LNCaP clone FGC (cell line): ENCODE results near the gene ITGA11.

ENCODE experiments used
- DNase-seq: peaks from one replicate; pipeline ENCODE4 v3.0.0-alpha.2; 2011; ENCODE audit warnings: low read depth
- H3K4me3 ChIP-seq: 2 replicates; pipeline ENCODE4 v1.5.1; 2011; ENCODE audit warnings: mild to moderate bottlenecking, low read depth, low read length, control low read depth
- TF ChIP-seq, protein P1 (sequence below): IDR thresholded peaks from 2 replicates; pipeline ENCODE4 v1.5.1; 2012; ENCODE audit warnings: mild to moderate bottlenecking; ENCODE audit not compliant: control insufficient read depth, insufficient read depth; ENCODE audit errors: extremely low read depth

ITGA11 gene

DNA sequence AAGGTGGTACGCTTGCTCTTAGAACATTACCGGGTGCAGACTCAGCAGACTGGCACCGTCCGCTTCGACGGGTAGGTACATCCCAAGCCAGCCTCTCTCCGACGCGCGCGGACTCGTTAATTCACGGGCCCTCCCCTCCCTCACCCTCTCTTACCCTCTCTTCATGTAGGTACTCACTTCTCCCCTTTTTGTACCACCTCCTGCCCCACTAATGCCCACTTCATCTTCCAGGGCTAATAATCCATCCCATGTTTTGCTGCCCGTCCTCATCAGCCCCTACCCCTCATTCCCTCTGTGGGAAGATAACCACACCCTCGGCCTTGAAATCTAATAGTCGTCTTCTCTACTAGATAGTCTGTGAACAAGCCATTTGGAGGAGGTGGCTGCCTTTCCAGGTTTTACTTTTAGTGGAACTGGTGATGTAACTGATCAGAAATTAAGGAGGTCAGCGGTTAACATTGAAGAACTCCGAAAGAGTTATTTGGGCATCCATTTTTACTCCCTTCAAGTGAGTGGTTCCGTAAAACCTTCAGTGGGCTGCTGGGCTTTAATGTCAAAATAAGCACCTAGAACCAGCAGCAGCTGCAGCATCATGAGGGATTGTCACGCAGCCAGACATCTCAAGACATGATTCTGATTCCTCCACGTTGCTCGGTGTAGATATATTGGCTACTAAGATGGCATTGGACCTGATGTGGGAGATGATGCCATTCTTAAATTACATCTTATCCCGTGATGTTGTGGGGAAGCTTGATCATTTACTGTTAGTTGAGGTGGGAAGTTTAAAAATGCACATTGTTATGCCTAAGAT is 153.2 kb downstream of the ITGA11 start:
- DNase-seq: no peak
- H3K4me3 ChIP-seq: peak overlapping the region; percentile 89
- TF ChIP-seq, protein P1, sequence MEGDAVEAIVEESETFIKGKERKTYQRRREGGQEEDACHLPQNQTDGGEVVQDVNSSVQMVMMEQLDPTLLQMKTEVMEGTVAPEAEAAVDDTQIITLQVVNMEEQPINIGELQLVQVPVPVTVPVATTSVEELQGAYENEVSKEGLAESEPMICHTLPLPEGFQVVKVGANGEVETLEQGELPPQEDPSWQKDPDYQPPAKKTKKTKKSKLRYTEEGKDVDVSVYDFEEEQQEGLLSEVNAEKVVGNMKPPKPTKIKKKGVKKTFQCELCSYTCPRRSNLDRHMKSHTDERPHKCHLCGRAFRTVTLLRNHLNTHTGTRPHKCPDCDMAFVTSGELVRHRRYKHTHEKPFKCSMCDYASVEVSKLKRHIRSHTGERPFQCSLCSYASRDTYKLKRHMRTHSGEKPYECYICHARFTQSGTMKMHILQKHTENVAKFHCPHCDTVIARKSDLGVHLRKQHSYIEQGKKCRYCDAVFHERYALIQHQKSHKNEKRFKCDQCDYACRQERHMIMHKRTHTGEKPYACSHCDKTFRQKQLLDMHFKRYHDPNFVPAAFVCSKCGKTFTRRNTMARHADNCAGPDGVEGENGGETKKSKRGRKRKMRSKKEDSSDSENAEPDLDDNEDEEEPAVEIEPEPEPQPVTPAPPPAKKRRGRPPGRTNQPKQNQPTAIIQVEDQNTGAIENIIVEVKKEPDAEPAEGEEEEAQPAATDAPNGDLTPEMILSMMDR: no peak

DNA sequence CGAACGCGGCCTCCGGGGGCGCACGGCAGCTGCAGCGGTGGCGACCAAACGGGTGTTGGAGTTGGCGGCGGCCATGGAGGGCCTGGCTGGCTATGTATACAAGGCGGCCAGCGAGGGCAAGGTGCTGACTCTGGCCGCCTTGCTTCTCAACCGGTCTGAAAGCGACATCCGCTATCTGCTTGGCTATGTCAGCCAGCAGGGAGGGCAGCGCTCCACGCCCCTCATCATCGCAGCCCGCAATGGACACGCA is 153.7 kb downstream of the ITGA11 start:
- TF ChIP-seq, protein P1: peak; percentile 35
- H3K4me3 ChIP-seq: peak overlapping the region; percentile 89
- no peak for DNase-seq

DNA sequence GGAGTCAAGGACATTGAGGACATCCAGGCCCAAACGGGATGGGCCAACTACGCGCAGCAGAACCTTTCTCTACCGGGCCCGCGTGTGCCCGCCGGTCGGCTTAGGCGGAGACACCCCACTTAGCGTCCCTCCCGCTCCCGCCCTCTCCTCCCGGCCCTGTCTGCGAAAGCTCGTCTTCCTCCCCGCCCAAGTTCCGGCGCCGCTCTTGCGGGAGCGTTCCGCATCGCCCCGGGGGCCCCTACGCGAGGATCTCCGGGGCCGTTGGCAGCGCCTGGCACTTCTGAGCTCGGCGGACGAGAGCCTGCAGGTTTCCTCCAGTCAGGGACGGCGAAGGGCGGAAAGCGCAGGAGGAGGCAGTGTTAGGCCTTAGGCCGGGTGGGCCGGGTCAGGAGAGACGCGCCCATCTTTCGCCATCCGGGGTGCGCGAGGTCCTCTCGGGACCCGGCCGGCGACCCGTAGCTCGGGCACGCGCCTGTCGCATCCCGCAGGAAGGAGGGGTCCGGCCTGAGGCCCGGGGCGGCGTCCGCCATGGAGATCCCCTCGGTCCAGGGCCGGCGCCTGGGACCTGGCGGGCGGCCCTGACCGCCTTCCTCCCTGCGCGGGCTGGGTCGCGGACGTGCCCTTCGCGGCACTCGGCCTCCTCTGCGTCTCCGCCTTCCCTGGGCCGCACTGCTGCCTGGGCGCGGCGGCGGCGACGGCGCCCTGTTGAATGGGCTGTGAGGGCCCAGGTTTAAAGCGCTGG is 154.2 kb downstream of the ITGA11 start, which contains the start of gene FEM1B:
TSS of gene FEM1B (plus strand) at position 143 of the 742 bp plus-strand sequence. CDS start 673 bp downstream, outside the sequence.
- DNase-seq: peak; percentile 69
- peak within 1 kb of the TSS; percentile 89 for H3K4me3 ChIP-seq
- TF ChIP-seq, protein P1: no peak

DNA sequence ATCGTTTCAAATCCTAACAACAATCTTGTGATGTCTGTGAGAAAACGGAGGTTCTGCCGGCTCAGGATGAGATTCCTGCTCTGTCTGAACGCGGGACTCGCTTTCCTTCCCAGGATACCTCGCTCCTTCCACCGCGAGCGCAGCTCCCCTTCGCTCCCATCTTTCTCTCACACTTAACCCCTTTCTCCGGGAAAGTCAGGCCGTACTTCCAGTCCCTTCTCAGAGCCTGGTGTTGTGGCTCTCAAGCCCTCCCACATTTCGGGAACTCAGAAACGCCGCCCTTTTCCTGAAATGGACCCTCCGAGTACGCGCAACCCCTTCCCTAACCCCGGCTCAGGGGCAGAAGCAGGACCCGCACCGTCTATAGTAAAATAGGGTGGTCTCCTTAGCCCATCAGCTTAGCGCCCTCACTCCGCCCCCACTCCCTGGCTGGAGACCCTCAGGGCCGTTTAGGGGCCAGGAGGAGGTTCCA is 154.8 kb downstream of the ITGA11 start:
- TF ChIP-seq, protein P1: no peak
- no peak for DNase-seq
- H3K4me3 ChIP-seq: peak overlapping the region; percentile 89

DNA sequence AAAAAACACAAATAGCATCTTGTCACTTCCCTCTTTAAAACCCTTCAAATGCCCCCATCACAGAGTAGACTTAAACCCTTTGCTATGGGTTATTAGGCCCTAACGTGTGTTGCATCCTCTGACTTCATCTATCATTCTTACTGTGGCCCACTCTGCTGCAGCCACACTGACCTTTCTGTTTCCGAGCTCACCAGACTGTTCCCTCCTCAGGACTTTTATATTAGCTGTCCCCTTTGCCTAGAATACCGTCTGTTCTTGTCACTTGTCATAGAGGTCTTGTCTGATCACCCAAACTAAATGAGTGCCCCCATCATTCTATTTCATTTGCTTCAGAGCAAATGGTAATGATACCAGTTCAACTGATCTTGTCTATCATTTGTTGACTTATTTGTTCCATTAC is 155.3 kb downstream of the ITGA11 start:
- TF ChIP-seq, protein P1: no peak
- DNase-seq: no peak
- H3K4me3 ChIP-seq: peak overlapping the region; percentile 89

DNA sequence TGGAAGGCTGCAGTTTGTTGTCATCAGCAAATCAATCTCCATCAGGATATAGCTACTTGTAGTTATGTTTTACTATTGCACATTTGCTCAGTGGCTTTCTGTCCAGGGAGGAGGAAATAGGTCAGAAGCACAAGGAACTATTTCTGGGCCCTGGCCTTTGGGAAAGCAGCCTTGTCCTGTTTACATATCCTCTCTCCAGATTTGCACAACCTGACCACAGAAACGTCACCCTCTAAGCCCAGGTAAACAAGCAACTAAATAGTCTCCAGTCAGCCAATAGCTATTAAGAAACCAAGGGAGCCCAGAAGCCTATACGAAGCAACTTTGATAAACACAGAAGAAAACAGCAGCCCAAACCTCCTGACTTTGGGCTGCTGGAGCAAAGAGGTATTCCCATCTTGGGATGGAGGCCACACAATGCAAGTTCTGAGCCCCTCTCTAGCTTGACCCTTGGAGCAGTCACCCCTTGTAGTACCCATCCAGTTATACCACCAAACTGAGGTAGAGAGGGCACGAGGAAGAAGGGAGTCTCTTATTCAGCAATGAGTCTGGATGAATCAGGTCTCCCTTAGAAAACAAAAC is 156.7 kb downstream of the ITGA11 start:
- DNase-seq: peak; percentile 89
- H3K4me3 ChIP-seq: peak overlapping the region; percentile 10
- TF ChIP-seq, protein P1: no peak
